IMR-90 (cell line): Measurements from ENCODE around the gene STAT1. TPM values are rescaled to one million over a fixed set of nuclear protein-coding genes. Genes with fewer than 3 reads are reported as not detected.

ENCODE experiments used
- ATAC-seq: fragments of 200-7000 bp; cut with Tn5 transposase; 2 replicates; pipeline ENCODE4 v1.9.1; 2020; ENCODE audit warnings: low read depth, mild to moderate bottlenecking, moderate library complexity
- BruUV-seq: library from RNA; stranded (reverse); fragments of 400-500 nt; replicated peaks from 2 replicates; lab custom pipeline; 2021; lab: Mats Ljungman, UMichigan
- CTCF ChIA-PET: fragments of 300-600 bp; formaldehyde crosslinking; extraction: SDS; loops from one replicate; lab custom pipeline; 2021; ENCODE audit warnings: antibody characterized with exemption; lab: Yijun Ruan, JAX
- POLR2A ChIA-PET: fragments of 300-600 bp; sonication (Branson Sonifier 250); formaldehyde crosslinking; loops from one replicate; lab custom pipeline; 2022; ENCODE audit warnings: antibody characterized with exemption; ENCODE audit not compliant: unreplicated experiment; lab: Charles Lee
- DNase-seq: peaks from one replicate; pipeline ENCODE4 v3.0.0; 2013
- H2AFZ ChIP-seq: replicated peaks from 2 replicates; pipeline ENCODE3; 2013; ENCODE audit warnings: low read length, mild to moderate bottlenecking; ENCODE audit not compliant: poor library complexity
- H2AK5ac ChIP-seq: 2 replicates; pipeline ENCODE4 v1.6.1; 2013; ENCODE audit warnings: low read depth, low read length, inconsistent platforms
- H2AK9ac ChIP-seq: replicated peaks from 2 replicates; pipeline ENCODE3; 2013; ENCODE audit warnings: mild to moderate bottlenecking, low read depth, low read length, moderate library complexity; ENCODE audit not compliant: poor library complexity
- H2BK120ac ChIP-seq: 2 replicates; pipeline ENCODE4 v1.6.1; 2013; ENCODE audit warnings: low read depth, low read length, inconsistent platforms
- H2BK15ac ChIP-seq: 3 replicates; pipeline ENCODE4 v1.6.1; 2013; ENCODE audit warnings: low read depth, low read length, inconsistent platforms
- H2BK20ac ChIP-seq: 2 replicates; pipeline ENCODE4 v1.6.1; 2013; ENCODE audit warnings: low read depth, mild to moderate bottlenecking, inconsistent platforms, low read length, moderate library complexity
- H2BK5ac ChIP-seq: 2 replicates; pipeline ENCODE4 v1.6.1; 2013; ENCODE audit warnings: mild to moderate bottlenecking, low read depth, low read length, inconsistent platforms; ENCODE audit not compliant: poor library complexity, severe bottlenecking
- H3K14ac ChIP-seq: replicated peaks from 2 replicates; pipeline ENCODE4 v1.6.1; 2013; ENCODE audit warnings: low read depth, low read length, inconsistent platforms
- H3K18ac ChIP-seq: 2 replicates; pipeline ENCODE4 v1.6.1; 2013; ENCODE audit warnings: low read depth, low read length, control low read depth
- H3K23ac ChIP-seq: 2 replicates; pipeline ENCODE4 v1.6.1; 2013; ENCODE audit warnings: low read depth, low read length, inconsistent platforms
- H3K27ac ChIP-seq: 2 replicates; pipeline ENCODE4 v1.5.1; 2013; ENCODE audit warnings: mild to moderate bottlenecking, control low read depth, low read length; ENCODE audit not compliant: insufficient read depth
- H3K27me3 ChIP-seq: 2 replicates; pipeline ENCODE4 v1.6.1; 2013; ENCODE audit warnings: low read length; ENCODE audit not compliant: control insufficient read depth, insufficient read depth
- H3K36me3 ChIP-seq: 2 replicates; pipeline ENCODE4 v1.6.1; 2013; ENCODE audit warnings: low read length, mixed read lengths; ENCODE audit not compliant: control insufficient read depth, insufficient read depth
- H3K4ac ChIP-seq: 2 replicates; pipeline ENCODE4 v1.6.1; 2013; ENCODE audit warnings: low read depth, low read length, inconsistent platforms
- H3K4me1 ChIP-seq: 2 replicates; pipeline ENCODE4 v1.6.1; 2013; ENCODE audit warnings: low read length, mixed read lengths; ENCODE audit not compliant: control insufficient read depth, insufficient read depth
- H3K4me2 ChIP-seq: 2 replicates; pipeline ENCODE4 v1.6.1; 2013; ENCODE audit warnings: low read depth, mild to moderate bottlenecking, control low read depth, low read length, moderate library complexity
- H3K4me3 ChIP-seq: 2 replicates; pipeline ENCODE4 v1.5.1; 2013; ENCODE audit warnings: low read depth, mild to moderate bottlenecking, control low read depth, low read length, moderate library complexity; ENCODE audit not compliant: insufficient read depth
- H3K56ac ChIP-seq: 2 replicates; pipeline ENCODE4 v1.6.1; 2013; ENCODE audit warnings: low read length, inconsistent platforms; ENCODE audit not compliant: insufficient read depth; ENCODE audit errors: extremely low read depth
- H3K79me1 ChIP-seq, 2 experiments: 2 replicates each; pipeline ENCODE4 v1.6.1; 2013; ENCODE audit warnings: low read length in 2 of 2, inconsistent platforms in 1 of 2, low read depth in 1 of 2
- H3K9ac ChIP-seq: 2 replicates; pipeline ENCODE4 v1.6.1; 2013; ENCODE audit warnings: low read depth, low read length, control low read depth
- H3K9me1 ChIP-seq: 2 replicates; pipeline ENCODE4 v1.6.1; 2013; ENCODE audit warnings: low read length, inconsistent platforms; ENCODE audit not compliant: insufficient read depth
- H3K9me3 ChIP-seq: 2 replicates; pipeline ENCODE4 v1.6.1; 2013; ENCODE audit warnings: low read length; ENCODE audit not compliant: control insufficient read depth, insufficient read depth
- H4K20me1 ChIP-seq: 2 replicates; pipeline ENCODE4 v1.6.1; 2013; ENCODE audit warnings: low read length, inconsistent platforms; ENCODE audit not compliant: insufficient read depth
- H4K5ac ChIP-seq: 2 replicates; pipeline ENCODE4 v1.6.1; 2013; ENCODE audit warnings: mild to moderate bottlenecking, low read depth, low read length, control low read depth
- H4K8ac ChIP-seq, 2 experiments: 2 replicates each; pipeline ENCODE4 v1.6.1; 2013; ENCODE audit warnings: low read depth in 2 of 2, low read length in 2 of 2, control low read depth in 1 of 2, inconsistent platforms in 1 of 2
- H4K91ac ChIP-seq: 2 replicates; pipeline ENCODE4 v1.6.1; 2013; ENCODE audit warnings: low read depth, low read length, inconsistent platforms; ENCODE audit not compliant: insufficient read depth
- BHLHE40 ChIP-seq: fragments of 150-350 bp; IDR thresholded peaks from 2 replicates; pipeline ENCODE4 v1.6.1; 2016; ENCODE audit warnings: mild to moderate bottlenecking, low read depth, low read length
- CEBPB ChIP-seq: IDR thresholded peaks from 2 replicates; pipeline ENCODE4 v1.6.1; 2012; ENCODE audit warnings: low read depth, low read length, improper control_type of control experiment
- CHD1 ChIP-seq: IDR thresholded peaks from 2 replicates; pipeline ENCODE4 v1.6.1; 2012; ENCODE audit warnings: low read depth, low read length, improper control_type of control experiment
- FOS ChIP-seq: fragments of 150-350 bp; IDR thresholded peaks from 2 replicates; pipeline ENCODE4 v1.6.1; 2016; ENCODE audit warnings: low read depth, low read length
- MAFK ChIP-seq: IDR thresholded peaks from 2 replicates; pipeline ENCODE4 v1.6.1; 2012; ENCODE audit warnings: low read depth, low read length, improper control_type of control experiment
- MAZ ChIP-seq: IDR thresholded peaks from 2 replicates; pipeline ENCODE4 v1.6.1; 2012; ENCODE audit warnings: low read depth, mild to moderate bottlenecking, low read length, improper control_type of control experiment, moderate library complexity, borderline replicate concordance
- MXI1 ChIP-seq: IDR thresholded peaks from 2 replicates; pipeline ENCODE4 v1.6.1; 2012; ENCODE audit warnings: low read depth, mild to moderate bottlenecking, low read length, moderate library complexity, borderline replicate concordance
- NFE2L2 ChIP-seq: fragments of 150-350 bp; IDR thresholded peaks from 2 replicates; pipeline ENCODE4 v1.6.1; 2016; ENCODE audit warnings: low read depth, mild to moderate bottlenecking, low read length
- POLR2A ChIP-seq: IDR thresholded peaks from 2 replicates; pipeline ENCODE4 v1.6.1; 2012; ENCODE audit warnings: mild to moderate bottlenecking, low read depth, low read length
- RAD21 ChIP-seq: IDR thresholded peaks from 2 replicates; pipeline ENCODE4 v1.6.1; 2012; ENCODE audit warnings: low read length, improper control_type of control experiment
- RCOR1 ChIP-seq: IDR thresholded peaks from 2 replicates; pipeline ENCODE4 v1.6.1; 2012; ENCODE audit warnings: mild to moderate bottlenecking, low read length, improper control_type of control experiment; ENCODE audit not compliant: insufficient replicate concordance
- RFX5 ChIP-seq: IDR thresholded peaks from 2 replicates; pipeline ENCODE4 v1.8.0; 2012; ENCODE audit warnings: low read depth, mild to moderate bottlenecking, low read length, moderate library complexity
- SMC3 ChIP-seq: fragments of 150-350 bp; IDR thresholded peaks from 2 replicates; pipeline ENCODE4 v1.6.1; 2016; ENCODE audit warnings: low read depth, mild to moderate bottlenecking, antibody characterized with exemption, low read length, moderate library complexity
- WGBS, 2 experiments: methylation state at CpG; one replicate each; pipeline versions ENCODE4 v1.1.5 to v1.1.7; 2013; ENCODE audit warnings: missing lambda C conversion rate in 2 of 2; ENCODE audit not compliant: insufficient read length in 1 of 2; ENCODE audit errors: extremely low coverage in 2 of 2; 5-methylcytosine and 5-hydroxymethylcytosine counted together
- dilution Hi-C: fragments of 300-500 bp; cut with HindIII; formaldehyde crosslinking; loops from one replicate; pipeline ENCODE4 v1.14.3; 2018; ENCODE audit warnings: low sequenced_read_pairs; ENCODE audit not compliant: unreplicated experiment
- in situ Hi-C: fragments of 300-500 bp; cut with MboI; formaldehyde crosslinking; loops from 3 replicates; pipeline ENCODE4 v1.14.3; 2019; ENCODE audit warnings: low sequenced_read_pairs, inconsistent platforms, mixed read lengths
- intact Hi-C: fragments of 100-400 bp; cut with micrococcal nuclease; formaldehyde crosslinking; loops from 2 replicates; pipeline ENCODE4 v1.10.0; 2022
- polyA plus RNA-seq, 3 experiments: library from polyadenylated mRNA; depleted of rRNA; stranded (reverse); fragments of >200 nt; gene quantifications; 2 replicates each; pipeline ENCODE4 v1.2.3, GENCODE V29; 2012; ENCODE audit warnings: low replicate concordance in 1 of 3
- total RNA-seq: library from RNA; depleted of rRNA; stranded (reverse); fragments of >200 nt; gene quantifications from 2 replicates; pipeline ENCODE4 v1.2.3, GENCODE V29; 2012
- TF ChIP-seq, protein P1 (sequence below): fragments of 150-350 bp; IDR thresholded peaks from 2 replicates; pipeline ENCODE4 v1.6.1; 2016; ENCODE audit warnings: low read depth, mild to moderate bottlenecking, low read length, moderate library complexity, borderline replicate concordance
- TF ChIP-seq, protein P2 (sequence below): fragments of 150-350 bp; IDR thresholded peaks from 2 replicates; pipeline ENCODE4 v1.6.1; 2017; ENCODE audit warnings: mild to moderate bottlenecking, antibody characterized with exemption, low read length, low read depth
- TF ChIP-seq, protein P3 (sequence below): conservative IDR thresholded peaks from 2 replicates; pipeline ENCODE4 v1.5.1; 2012; ENCODE audit warnings: mild to moderate bottlenecking, low read depth, low read length, improper control_type of control experiment

STAT1 gene
- total and polyA plus RNA-seq, 2 of the 4 experiments (the other 2 are of a cell fraction) = 43.2 to 67.9 TPM

DNA sequence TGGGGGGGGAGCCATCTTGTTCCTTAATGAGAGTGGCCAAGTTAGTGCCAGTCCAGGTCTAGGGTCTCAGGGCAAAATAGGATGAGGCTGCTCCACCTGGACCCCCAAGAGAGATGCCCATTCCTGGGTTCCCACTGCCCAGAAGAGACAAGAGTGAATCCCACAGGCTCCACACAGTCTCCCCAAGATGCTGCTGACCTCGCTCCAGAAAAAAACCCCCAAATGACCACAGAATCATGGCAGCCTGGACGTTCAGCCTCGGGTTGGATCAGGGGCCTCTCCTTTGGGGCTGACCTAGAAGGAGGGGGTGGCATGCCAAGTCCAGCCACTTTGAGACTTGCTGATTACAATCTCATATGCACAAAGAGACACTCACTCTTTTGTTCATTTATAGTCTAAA is 25.1 kb downstream of the STAT1 start:
- H3K23ac ChIP-seq = no peak overlapping the region
- no peak overlapping the region for H2AFZ ChIP-seq
- WGBS, 2 experiments = no CpG with 5 or more reads among the region's 3 CpGs
- ChIA-PET CTCF (no interaction called here), POLR2A (no interaction called here)
- no peaks in the 10 kb centered on the region for H3K4me1 ChIP-seq
- no peak overlapping the region for H3K4me3 ChIP-seq
- H3K27me3 ChIP-seq = no peaks in the 10 kb centered on the region
- H3K56ac ChIP-seq = no peak overlapping the region
- peaks cover 15% of the 10 kb centered on the region; the same call in 1 of the 2 replicates for H4K20me1 ChIP-seq
- no peak overlapping the region for H3K4me2 ChIP-seq
- H4K91ac ChIP-seq = no peak overlapping the region
- no peak overlapping the region for H2BK5ac ChIP-seq
- intact Hi-C loops = no loop called here
- no peak overlapping the region for H2AK5ac ChIP-seq
- no peak overlapping the region for H2BK15ac ChIP-seq
- no peak overlapping the region for H3K4ac ChIP-seq
- no peak overlapping the region for H3K27ac ChIP-seq
- no TSS peak for BruUV-seq
- H3K9ac ChIP-seq = no peak overlapping the region
- peaks cover 66% of the 10 kb centered on the region for H3K36me3 ChIP-seq
- H3K14ac ChIP-seq = no peak overlapping the region
- dilution Hi-C loops = no loop called here
- no peak overlapping the region for H2BK20ac ChIP-seq
- no peak for DNase-seq
- no peak overlapping the region for H2AK9ac ChIP-seq
- TF ChIP-seq MAFK (no peak), RCOR1 (no peak), MXI1 (no peak), SMC3 (no peak), CEBPB (no peak), NFE2L2 (no peak), BHLHE40 (no peak), RFX5 (no peak), MAZ (no peak), RAD21 (no peak), FOS (no peak), CHD1 (no peak), POLR2A (no peak)
- TF ChIP-seq, protein P1, sequence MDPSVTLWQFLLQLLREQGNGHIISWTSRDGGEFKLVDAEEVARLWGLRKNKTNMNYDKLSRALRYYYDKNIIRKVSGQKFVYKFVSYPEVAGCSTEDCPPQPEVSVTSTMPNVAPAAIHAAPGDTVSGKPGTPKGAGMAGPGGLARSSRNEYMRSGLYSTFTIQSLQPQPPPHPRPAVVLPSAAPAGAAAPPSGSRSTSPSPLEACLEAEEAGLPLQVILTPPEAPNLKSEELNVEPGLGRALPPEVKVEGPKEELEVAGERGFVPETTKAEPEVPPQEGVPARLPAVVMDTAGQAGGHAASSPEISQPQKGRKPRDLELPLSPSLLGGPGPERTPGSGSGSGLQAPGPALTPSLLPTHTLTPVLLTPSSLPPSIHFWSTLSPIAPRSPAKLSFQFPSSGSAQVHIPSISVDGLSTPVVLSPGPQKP = no peak
- TF ChIP-seq, protein P2, sequence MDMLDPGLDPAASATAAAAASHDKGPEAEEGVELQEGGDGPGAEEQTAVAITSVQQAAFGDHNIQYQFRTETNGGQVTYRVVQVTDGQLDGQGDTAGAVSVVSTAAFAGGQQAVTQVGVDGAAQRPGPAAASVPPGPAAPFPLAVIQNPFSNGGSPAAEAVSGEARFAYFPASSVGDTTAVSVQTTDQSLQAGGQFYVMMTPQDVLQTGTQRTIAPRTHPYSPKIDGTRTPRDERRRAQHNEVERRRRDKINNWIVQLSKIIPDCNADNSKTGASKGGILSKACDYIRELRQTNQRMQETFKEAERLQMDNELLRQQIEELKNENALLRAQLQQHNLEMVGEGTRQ = no peak
- TF ChIP-seq, protein P3, sequence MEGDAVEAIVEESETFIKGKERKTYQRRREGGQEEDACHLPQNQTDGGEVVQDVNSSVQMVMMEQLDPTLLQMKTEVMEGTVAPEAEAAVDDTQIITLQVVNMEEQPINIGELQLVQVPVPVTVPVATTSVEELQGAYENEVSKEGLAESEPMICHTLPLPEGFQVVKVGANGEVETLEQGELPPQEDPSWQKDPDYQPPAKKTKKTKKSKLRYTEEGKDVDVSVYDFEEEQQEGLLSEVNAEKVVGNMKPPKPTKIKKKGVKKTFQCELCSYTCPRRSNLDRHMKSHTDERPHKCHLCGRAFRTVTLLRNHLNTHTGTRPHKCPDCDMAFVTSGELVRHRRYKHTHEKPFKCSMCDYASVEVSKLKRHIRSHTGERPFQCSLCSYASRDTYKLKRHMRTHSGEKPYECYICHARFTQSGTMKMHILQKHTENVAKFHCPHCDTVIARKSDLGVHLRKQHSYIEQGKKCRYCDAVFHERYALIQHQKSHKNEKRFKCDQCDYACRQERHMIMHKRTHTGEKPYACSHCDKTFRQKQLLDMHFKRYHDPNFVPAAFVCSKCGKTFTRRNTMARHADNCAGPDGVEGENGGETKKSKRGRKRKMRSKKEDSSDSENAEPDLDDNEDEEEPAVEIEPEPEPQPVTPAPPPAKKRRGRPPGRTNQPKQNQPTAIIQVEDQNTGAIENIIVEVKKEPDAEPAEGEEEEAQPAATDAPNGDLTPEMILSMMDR = no peak
- peaks cover 15% of the 10 kb centered on the region for H3K9me1 ChIP-seq
- no peak overlapping the region for H4K8ac ChIP-seq
- H3K9me3 ChIP-seq = no peaks in the 10 kb centered on the region
- no peak overlapping the region for H2BK120ac ChIP-seq
- H3K79me1 ChIP-seq = peaks cover 3 to 15% of the 10 kb centered on the region in 2 experiments; a peak in 3 of 4 replicates
- no peak overlapping the region for H4K5ac ChIP-seq
- in situ Hi-C loops = no loop called here
- ATAC-seq = no peak
- H3K18ac ChIP-seq = no peak overlapping the region
